GM13976 (cell line): ENCODE measurements around the gene MPIG6B.
A peak's percentile ranks its signal among the peaks of the same experiment; 100 is the strongest.

Experiments
- DNase-seq: peaks from one replicate; pipeline ENCODE4 v3.0.0; 2012; ENCODE audit warnings: low spot score
- in situ Hi-C: fragments of 300-500 bp; cut with MboI; formaldehyde crosslinking; loops from one replicate; pipeline ENCODE4 v1.12.0; 2022; ENCODE audit warnings: low sequenced_read_pairs, mixed read lengths, inconsistent platforms; ENCODE audit not compliant: unreplicated experiment
- TF ChIP-seq, protein P1 (sequence below): IDR thresholded peaks from 2 replicates; pipeline ENCODE4 v1.5.1; 2012; ENCODE audit warnings: borderline replicate concordance, mild to moderate bottlenecking; ENCODE audit not compliant: insufficient read depth; ENCODE audit errors: extremely low read depth, missing control alignments, control extremely low read depth

MPIG6B gene

DNA sequence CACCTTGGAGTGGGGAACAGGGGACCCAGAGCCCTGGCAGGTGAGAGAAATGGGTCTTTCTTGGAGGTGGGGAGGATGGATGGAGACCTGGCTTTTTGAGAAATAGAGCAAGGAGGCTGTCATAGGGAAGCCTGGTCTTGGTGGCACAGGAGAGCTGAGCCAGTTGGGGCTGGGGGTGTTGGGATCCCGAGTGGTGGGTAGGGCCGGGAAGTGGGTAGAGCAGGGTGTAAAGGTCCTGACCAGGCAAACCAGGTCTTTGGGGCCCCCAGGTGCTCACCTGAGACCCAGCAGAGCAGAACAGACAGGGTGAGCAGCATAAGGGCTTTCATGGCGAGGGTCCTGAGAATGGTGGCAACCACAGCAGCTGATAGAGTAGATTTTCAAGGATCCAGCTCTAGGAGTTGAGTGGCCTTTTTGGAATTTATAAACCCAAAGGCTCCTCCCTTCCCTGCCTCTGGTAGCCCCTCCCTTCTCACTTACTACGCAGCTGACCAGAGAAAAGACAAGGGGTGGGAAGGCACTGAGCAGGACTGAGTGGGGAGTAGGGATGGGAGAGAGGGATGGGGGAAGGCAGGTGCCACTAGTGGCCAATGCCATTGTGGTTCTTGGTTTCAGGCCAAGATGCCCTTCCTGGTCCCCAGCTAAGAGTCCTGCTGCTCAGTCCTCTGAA lies 1.7 kb upstream of the MPIG6B start, which contains the start of gene LY6G6C:
TSS of gene LY6G6C (minus strand) at position 396 of the 670 bp plus-strand sequence. CDS start at position 329, 67 bp downstream.
- DNase-seq = no peak
- in situ Hi-C loops = no loop called here
- TF ChIP-seq, protein P1, sequence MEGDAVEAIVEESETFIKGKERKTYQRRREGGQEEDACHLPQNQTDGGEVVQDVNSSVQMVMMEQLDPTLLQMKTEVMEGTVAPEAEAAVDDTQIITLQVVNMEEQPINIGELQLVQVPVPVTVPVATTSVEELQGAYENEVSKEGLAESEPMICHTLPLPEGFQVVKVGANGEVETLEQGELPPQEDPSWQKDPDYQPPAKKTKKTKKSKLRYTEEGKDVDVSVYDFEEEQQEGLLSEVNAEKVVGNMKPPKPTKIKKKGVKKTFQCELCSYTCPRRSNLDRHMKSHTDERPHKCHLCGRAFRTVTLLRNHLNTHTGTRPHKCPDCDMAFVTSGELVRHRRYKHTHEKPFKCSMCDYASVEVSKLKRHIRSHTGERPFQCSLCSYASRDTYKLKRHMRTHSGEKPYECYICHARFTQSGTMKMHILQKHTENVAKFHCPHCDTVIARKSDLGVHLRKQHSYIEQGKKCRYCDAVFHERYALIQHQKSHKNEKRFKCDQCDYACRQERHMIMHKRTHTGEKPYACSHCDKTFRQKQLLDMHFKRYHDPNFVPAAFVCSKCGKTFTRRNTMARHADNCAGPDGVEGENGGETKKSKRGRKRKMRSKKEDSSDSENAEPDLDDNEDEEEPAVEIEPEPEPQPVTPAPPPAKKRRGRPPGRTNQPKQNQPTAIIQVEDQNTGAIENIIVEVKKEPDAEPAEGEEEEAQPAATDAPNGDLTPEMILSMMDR = no peak

DNA sequence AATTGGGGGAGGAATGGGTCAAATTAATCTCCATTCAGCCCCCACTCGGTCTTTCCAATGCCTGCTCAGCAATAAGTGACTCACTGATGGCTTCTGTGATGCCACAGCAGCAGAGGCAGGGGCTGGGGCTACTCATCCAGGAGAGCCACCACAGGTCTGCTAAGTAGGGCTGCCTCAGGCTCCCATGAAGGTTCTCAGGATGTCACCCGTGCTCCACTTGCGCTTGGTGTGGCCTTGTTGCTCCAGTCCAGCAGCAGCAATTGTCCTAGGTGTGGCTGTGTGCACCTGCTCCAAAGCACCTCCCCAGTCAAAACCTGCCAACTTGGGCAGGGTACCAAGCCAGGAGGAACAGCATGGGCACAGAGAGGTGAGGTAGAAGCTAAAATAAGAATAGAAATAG lies 1.0 kb upstream of the MPIG6B start:
- in situ Hi-C loops = no loop called here
- DNase-seq = no peak
- TF ChIP-seq, protein P1 = no peak

DNA sequence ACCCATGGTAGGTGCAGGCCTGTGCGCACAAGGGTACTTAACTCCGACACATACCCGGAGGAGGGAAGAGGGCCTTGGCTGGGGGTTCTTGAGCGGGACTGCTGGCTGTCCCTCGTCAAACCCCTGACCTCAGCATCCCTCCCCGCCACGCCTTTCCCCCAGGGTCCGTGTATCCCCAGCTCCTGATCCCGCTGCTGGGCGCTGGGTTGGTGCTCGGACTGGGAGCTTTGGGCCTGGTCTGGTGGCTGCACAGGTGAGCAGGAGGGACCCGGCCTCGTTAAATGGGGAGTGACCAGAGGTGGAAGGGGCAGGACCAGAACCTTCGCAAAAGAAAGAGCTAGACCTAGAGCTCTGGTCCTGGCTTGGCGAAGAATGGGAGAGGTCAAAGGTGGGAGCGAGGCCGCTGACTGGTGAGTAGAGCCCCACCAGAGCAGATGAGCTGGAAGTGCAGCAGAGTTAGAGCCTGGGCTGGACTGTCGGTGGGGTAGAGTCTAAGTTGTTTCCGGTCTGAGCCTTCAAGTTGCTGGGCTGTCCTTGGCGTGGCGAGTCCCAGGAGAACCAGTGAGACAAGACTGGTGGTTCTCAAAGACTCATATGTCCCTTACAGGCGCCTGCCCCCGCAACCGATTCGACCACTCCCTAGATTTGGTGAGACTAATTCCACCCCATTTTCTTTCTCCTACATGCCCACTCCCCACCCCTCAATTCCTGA lies 963 bp downstream of the MPIG6B start:
- in situ Hi-C loops = no loop called here
- TF ChIP-seq, protein P1 = no peak
- no peak for DNase-seq

DNA sequence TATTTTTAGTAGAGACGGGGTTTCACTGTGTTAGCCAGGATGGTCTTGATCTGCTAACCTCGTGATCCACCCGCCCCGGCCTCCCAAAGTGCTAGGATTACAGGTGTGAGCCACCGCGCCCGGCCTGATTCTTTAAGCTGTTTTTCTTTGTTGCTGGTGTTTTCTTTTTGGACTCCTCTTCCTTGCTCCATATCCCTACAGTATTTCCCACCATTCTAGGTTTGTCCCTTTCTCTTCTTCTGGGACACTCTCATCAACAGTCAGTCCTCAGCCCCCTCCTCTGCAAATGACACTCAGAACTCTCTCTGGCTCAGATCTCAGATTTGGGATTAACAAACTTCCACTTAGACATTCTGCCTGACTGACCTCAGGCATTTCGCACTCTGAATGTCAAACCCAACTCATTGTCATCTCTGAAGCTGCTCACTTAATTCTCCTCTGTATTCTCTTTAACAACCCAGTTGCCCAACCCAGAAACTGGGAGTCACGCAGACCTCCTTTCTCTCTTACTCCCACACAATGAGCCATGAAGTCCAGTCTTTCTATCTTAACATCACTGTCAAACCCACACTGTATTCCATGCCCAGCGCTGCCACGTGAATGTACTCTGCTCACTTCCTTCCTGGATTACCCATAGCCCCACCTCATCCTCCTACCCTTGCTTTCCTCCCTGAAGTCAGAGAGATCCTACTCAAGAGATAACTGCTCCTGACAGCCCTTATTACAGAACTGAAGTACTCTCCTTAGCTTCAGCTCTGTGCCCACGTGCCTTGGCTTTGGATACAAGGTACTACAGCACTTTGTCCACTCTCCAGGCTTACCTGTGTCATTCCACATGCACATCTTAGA lies 2.6 kb downstream of the MPIG6B start:
- TF ChIP-seq, protein P1 = no peak
- in situ Hi-C loops = no loop called here
- no peak for DNase-seq

DNA sequence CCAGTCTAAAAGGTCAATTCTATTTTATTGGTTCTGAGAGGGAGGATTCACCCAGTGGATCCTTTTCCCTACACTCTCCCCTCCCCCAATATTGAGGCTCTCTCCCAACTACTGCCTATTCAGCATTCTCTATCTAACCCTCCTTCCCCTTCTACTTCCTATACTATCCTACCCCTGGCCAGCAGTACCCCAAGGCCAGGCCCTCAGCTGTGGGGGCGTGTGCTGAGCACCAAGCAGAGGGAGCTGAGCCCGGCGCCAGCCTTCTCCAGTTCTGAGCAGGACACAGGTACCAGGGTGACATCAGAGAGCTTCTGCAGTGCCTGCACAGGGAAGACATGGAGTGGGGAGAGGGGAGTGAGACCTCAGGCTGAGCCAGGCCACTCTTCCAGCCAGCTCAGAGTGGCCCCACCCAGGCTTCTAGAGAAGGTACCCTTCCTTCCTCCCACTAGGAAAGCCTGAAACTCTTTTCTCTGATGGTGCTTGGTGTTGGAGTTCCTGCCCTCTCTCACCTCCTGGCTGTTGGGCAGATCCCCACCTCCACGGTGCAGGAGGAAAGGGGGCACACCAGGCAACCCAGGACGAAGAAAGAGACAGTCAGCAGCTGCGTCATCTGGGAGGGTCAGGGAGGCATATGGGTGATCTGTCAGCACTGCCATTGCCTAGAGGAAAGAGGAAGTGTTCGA lies 4.0 kb downstream of the MPIG6B start:
- peak; percentile 84 for DNase-seq
- in situ Hi-C loops = no loop called here

More for the DNA sequence above, 4.0 kb downstream of the MPIG6B start:
- TF ChIP-seq, protein P1 = no peak
